K562 (cell line): ENCODE data around the gene STAT6. TPM values are rescaled to one million over a fixed set of nuclear protein-coding genes. Genes with fewer than 3 reads are reported as not detected.

Experiments used
- ASH1L ChIP-seq: fragments of 450-650 bp; IDR thresholded peaks from 2 replicates; pipeline ENCODE4 v1.6.1; 2018; ENCODE audit warnings: borderline replicate concordance, mild to moderate bottlenecking, low read depth; ENCODE audit not compliant: partially characterized antibody
- HMGXB4 ChIP-seq: sonication (generic); formaldehyde crosslinking; IDR thresholded peaks from 2 replicates; pipeline ENCODE4 v1.8.1; 2023; ENCODE audit warnings: mild to moderate bottlenecking, missing genetic modification reagents
- PURB ChIP-seq: sonication (generic); formaldehyde crosslinking; IDR thresholded peaks from 2 replicates; pipeline ENCODE4 v1.9.0; 2021; ENCODE audit warnings: low read depth, mild to moderate bottlenecking, missing genetic modification reagents
- SRSF1 ChIP-seq: fragments of 200-400 bp; formaldehyde crosslinking; IDR thresholded peaks from 2 replicates; pipeline ENCODE4 v1.6.1; 2017; ENCODE audit warnings: mild to moderate bottlenecking, low read depth, low read length, moderate library complexity
- TAF1 ChIP-seq: IDR thresholded peaks from 2 replicates; pipeline ENCODE4 v1.6.1; 2011; ENCODE audit warnings: mild to moderate bottlenecking, low read length, moderate library complexity; ENCODE audit not compliant: insufficient read depth, control insufficient read depth, severe bottlenecking; ENCODE audit errors: extremely low read depth
- ZBTB2 ChIP-seq: fragments of 450-650 bp; IDR thresholded peaks from 2 replicates; pipeline ENCODE4 v1.6.1; 2016; ENCODE audit warnings: antibody characterized with exemption
- ZNF586 ChIP-seq: fragments of 450-650 bp; formaldehyde crosslinking; conservative IDR thresholded peaks from 2 replicates; pipeline ENCODE4 v1.4.0; 2020; ENCODE audit warnings: mild to moderate bottlenecking, moderate library complexity
- polyA plus RNA-seq, 8 experiments: library from polyadenylated mRNA; depleted of rRNA in 4 of 8; stranded (reverse) in 5 of 8; unstranded in 3 of 8; fragments of >200 nt; fragmentation: Nextera tagmentation in 2 of 8; fragmentation: Illumina TruSeq in 1 of 8; extraction: Ambion mirVana in 2 of 8; extraction: Trizol in 1 of 8; gene quantifications; 2 replicates each; pipeline versions ENCODE4 v1.2.1 to v1.2.3, GENCODE V29; 2011 to 2014; ENCODE audit warnings: inconsistent platforms in 1 of 8, missing spikeins in 1 of 8
- total RNA-seq, 7 experiments: library from RNA; depleted of rRNA in 6 of 7; stranded (reverse); fragments of >200 nt in 6 of 7; fragmentation: Illumina TruSeq in 2 of 7; extraction: Trizol in 2 of 7; gene quantifications; 2 replicates each; pipeline versions ENCODE4 v1.2.1 to v1.2.3, GENCODE V29; 2011 to 2021; ENCODE audit warnings: low replicate concordance in 1 of 7
- TF ChIP-seq, protein P1 (sequence below): fragments of 200-800 bp; sonication (Bioruptor generic); IDR thresholded peaks from 2 replicates; pipeline ENCODE4 v1.6.1; 2017; ENCODE audit warnings: missing genetic modification characterization, missing compliant biosample characterization

STAT6 gene
- total and polyA plus RNA-seq, 9 of the 15 experiments (the other 6 are each of a cell fraction or from before 2014, with no cell fraction given): 2.4 to 49.5 (median 26.5) TPM

DNA sequence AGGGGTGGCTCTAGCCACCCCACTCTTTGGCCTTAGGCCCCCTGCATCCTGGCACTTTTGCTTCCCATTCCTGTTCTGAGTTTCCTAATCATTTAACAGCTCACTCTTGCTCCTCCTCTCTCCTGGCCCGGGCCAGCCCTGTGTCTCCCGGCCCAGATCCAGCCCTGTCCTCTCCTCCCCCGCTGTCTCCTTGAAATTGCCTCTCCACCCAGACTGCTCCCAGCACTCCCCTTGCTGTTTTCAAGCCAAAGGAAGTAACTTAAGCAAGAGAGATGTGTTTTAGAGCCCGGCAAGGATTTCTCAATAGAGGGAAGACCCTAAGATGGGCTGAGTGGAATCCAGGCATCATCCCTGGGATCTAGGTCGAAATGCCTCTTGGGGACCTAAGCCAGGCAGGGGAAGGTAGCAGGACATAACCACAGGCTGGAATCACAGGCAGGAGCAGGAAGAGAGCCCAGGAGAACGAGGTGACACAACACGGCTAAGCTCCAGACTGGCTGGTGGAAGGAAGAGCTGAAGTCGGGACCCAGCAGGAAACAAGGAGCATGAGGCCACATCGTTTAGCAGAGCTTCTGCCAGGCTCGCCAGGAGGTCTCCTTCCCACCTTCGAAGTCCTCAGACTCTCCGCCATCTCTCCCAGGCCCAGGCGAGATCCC, 38.2 kb upstream of the STAT6 start (continued):
- no peak for TF ChIP-seq SRSF1
- no peak for TF ChIP-seq ZNF586 (CRISPR knock-in tag)
- TF ChIP-seq ASH1L: no peak
- no peak for TF ChIP-seq TAF1
- no peak for TF ChIP-seq HMGXB4 (CRISPR knock-in tag)
- TF ChIP-seq, protein P1, sequence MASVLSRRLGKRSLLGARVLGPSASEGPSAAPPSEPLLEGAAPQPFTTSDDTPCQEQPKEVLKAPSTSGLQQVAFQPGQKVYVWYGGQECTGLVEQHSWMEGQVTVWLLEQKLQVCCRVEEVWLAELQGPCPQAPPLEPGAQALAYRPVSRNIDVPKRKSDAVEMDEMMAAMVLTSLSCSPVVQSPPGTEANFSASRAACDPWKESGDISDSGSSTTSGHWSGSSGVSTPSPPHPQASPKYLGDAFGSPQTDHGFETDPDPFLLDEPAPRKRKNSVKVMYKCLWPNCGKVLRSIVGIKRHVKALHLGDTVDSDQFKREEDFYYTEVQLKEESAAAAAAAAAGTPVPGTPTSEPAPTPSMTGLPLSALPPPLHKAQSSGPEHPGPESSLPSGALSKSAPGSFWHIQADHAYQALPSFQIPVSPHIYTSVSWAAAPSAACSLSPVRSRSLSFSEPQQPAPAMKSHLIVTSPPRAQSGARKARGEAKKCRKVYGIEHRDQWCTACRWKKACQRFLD: no peak
- no peak for TF ChIP-seq ZBTB2
- TF ChIP-seq PURB (CRISPR knock-in tag): no peak
